MCF 10A (cell line): Measurements from ENCODE around the gene COBL. TPM values are rescaled to one million over a fixed set of nuclear protein-coding genes. Genes with fewer than 3 reads are reported as not detected.

Source experiments
- BruUV-seq: library from RNA; stranded (reverse); fragments of 400-500 nt; replicated peaks from 2 replicates; lab custom pipeline; 2021; lab: Mats Ljungman, UMichigan
- CTCF ChIA-PET: fragments of 300-600 bp; sonication (Branson Sonifier 250); formaldehyde crosslinking; extraction: SDS; loops from one replicate; lab custom pipeline; 2021; ENCODE audit warnings: antibody characterized with exemption, inconsistent platforms; lab: Yijun Ruan, JAX
- POLR2A ChIA-PET: fragments of 300-600, 350-650 bp; sonication (Branson Sonifier 250); formaldehyde crosslinking; extraction: SDS; loops from one replicate; lab custom pipeline; 2020; ENCODE audit warnings: antibody characterized with exemption, inconsistent platforms; lab: Yijun Ruan, JAX
- DNase-seq: peaks from one replicate; pipeline ENCODE4 v3.0.0-alpha.2; 2018; ENCODE audit not compliant: unreplicated experiment
- H3K27ac Mint-ChIP-seq: one replicate; pipeline ENCODE4 v1.8.0; 2022; ENCODE audit warnings: mild to moderate bottlenecking, low read depth, mixed read lengths; ENCODE audit not compliant: unreplicated experiment
- H3K27me3 Mint-ChIP-seq: one replicate; pipeline ENCODE4 v1.8.0; 2022; ENCODE audit warnings: mixed read lengths; ENCODE audit not compliant: insufficient read depth, unreplicated experiment
- H3K36me3 Mint-ChIP-seq: one replicate; pipeline ENCODE4 v1.8.0; 2022; ENCODE audit warnings: mild to moderate bottlenecking, moderate library complexity, mixed read lengths; ENCODE audit not compliant: insufficient read depth, unreplicated experiment
- H3K4me1 Mint-ChIP-seq: one replicate; pipeline ENCODE4 v1.8.0; 2022; ENCODE audit warnings: mixed read lengths; ENCODE audit not compliant: insufficient read depth, unreplicated experiment
- H3K4me3 Mint-ChIP-seq: one replicate; pipeline ENCODE4 v1.8.0; 2022; ENCODE audit warnings: mild to moderate bottlenecking, moderate library complexity, mixed read lengths; ENCODE audit not compliant: unreplicated experiment
- H3K9me3 Mint-ChIP-seq: one replicate; pipeline ENCODE4 v1.8.0; 2022; ENCODE audit warnings: mixed read lengths; ENCODE audit not compliant: unreplicated experiment
- intact Hi-C: fragments of 100-400 bp; cut with micrococcal nuclease; formaldehyde crosslinking; loops from 2 replicates; pipeline ENCODE4 v1.14.1; 2022
- total RNA-seq: library from RNA; stranded (reverse); gene quantifications from 2 replicates; pipeline ENCODE4 v1.2.3, GENCODE V29; 2022
- TF ChIP-seq, protein P1 (sequence below): fragments of 200-600 bp; IDR thresholded peaks from one replicate; pipeline ENCODE4 v1.8.0; 2022; ENCODE audit warnings: antibody characterized with exemption, mild to moderate bottlenecking; ENCODE audit not compliant: unreplicated experiment

COBL gene
- total RNA-seq, 1 experiment from 2014 or later = 12.3 TPM

- TF ChIP-seq, protein P1, sequence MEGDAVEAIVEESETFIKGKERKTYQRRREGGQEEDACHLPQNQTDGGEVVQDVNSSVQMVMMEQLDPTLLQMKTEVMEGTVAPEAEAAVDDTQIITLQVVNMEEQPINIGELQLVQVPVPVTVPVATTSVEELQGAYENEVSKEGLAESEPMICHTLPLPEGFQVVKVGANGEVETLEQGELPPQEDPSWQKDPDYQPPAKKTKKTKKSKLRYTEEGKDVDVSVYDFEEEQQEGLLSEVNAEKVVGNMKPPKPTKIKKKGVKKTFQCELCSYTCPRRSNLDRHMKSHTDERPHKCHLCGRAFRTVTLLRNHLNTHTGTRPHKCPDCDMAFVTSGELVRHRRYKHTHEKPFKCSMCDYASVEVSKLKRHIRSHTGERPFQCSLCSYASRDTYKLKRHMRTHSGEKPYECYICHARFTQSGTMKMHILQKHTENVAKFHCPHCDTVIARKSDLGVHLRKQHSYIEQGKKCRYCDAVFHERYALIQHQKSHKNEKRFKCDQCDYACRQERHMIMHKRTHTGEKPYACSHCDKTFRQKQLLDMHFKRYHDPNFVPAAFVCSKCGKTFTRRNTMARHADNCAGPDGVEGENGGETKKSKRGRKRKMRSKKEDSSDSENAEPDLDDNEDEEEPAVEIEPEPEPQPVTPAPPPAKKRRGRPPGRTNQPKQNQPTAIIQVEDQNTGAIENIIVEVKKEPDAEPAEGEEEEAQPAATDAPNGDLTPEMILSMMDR = no peak
- Mint-ChIP-seq H3K4me1 (no peaks in the 10 kb centered on the region), H3K27ac (no peak overlapping the region), H3K36me3 (peaks cover 5% of the 10 kb centered on the region), H3K9me3 (no peaks in the 10 kb centered on the region), H3K27me3 (no peaks in the 10 kb centered on the region), H3K4me3 (no peak overlapping the region)
- BruUV-seq = no TSS peak
- DNase-seq = no peak
- ChIA-PET CTCF (interaction anchor here (0.7 to 2.7 kb wide), 2 partner anchors 25 to 181 kb away, joined by 3 to 11 read pairs; no protein-coding TSS in a partner anchor), POLR2A (no interaction called here)
- intact Hi-C loops = no loop called here
These were observed 128.7 kb downstream of the COBL start for GRCh38 chr7:51187941-51188340.

DNA sequence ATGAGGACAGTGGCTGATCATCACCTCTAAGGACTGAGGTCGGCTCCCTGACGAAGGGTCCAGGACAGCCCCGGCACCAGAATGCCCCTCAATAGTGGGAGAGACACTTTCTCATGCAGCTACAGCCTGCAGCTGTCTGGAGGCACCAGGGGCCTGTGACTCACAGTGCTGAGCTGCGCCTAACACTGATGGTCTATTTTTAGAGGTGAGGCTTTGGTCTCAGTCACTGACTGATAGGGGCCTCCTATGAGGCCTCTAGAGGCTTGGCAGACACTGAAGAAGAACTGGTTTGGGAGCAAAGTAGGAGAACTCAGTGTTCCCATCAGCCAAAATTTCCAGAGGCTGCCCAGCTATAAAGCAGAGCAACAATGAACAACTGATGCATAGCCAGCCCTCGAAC lies 130.1 kb downstream of the COBL start:
- no peaks in the 10 kb centered on the region for H3K4me1 Mint-ChIP-seq
- no peak for DNase-seq
- no peak overlapping the region for H3K4me3 Mint-ChIP-seq
- TF ChIP-seq, protein P1 = no peak
- no peak overlapping the region for H3K27ac Mint-ChIP-seq
- intact Hi-C loops = no loop called here
- BruUV-seq = no TSS peak
- no peaks in the 10 kb centered on the region for H3K27me3 Mint-ChIP-seq
- ChIA-PET CTCF (interaction anchor here (1.1 to 2.7 kb wide), 3 partner anchors 24 to 39 kb away, joined by 4 to 11 read pairs (median 5); no protein-coding TSS in a partner anchor), POLR2A (no interaction called here)
- H3K36me3 Mint-ChIP-seq = peaks cover 5% of the 10 kb centered on the region
- H3K9me3 Mint-ChIP-seq = no peaks in the 10 kb centered on the region

- intact Hi-C loops = no loop called here
- H3K4me3 Mint-ChIP-seq = no peak overlapping the region
- no peaks in the 10 kb centered on the region for H3K9me3 Mint-ChIP-seq
- no peaks in the 10 kb centered on the region for H3K4me1 Mint-ChIP-seq
- no TSS peak for BruUV-seq
- CTCF ChIA-PET = interaction anchor here (2.4 to 2.5 kb wide), 2 partner anchors 19 to 22 kb away, joined by 9 to 12 read pairs; no protein-coding TSS in a partner anchor
- no peak for DNase-seq
- H3K27ac Mint-ChIP-seq = no peak overlapping the region
- H3K27me3 Mint-ChIP-seq = no peaks in the 10 kb centered on the region
- POLR2A ChIA-PET = no interaction called here
- no peaks in the 10 kb centered on the region for H3K36me3 Mint-ChIP-seq
- TF ChIP-seq, protein P1 = no peak
These were observed 133.9 kb downstream of the COBL start for GRCh38 chr7:51182636-51183166.

DNA sequence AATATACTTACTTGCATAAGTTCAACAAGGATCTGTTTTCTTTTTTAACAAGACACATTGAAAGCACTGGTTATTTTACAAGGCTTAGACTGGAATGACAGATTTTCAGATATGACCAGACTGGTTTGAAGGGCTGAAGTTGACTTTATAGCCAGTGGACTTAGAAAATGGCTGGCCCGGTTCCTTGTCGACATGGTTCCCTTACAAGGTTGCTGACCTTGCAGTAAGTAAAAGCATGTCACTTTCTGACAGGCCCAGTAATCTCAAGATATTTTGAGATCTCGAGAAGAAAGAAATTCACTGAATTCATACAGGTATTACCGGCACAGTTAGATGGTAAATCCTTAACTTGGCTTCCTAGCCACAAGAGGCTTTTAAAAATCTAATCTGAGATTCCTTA lies 136.5 kb downstream of the COBL start:
- no peak for DNase-seq
- no peaks in the 10 kb centered on the region for H3K4me1 Mint-ChIP-seq
- no TSS peak for BruUV-seq
- H3K9me3 Mint-ChIP-seq = no peaks in the 10 kb centered on the region
- ChIA-PET POLR2A (no interaction called here), CTCF (interaction anchor here (0.7 kb wide), 1 partner anchor 45 kb away, joined by 3 read pairs; no protein-coding TSS in a partner anchor)
- intact Hi-C loops = no loop called here
- TF ChIP-seq, protein P1 = no peak
- no peaks in the 10 kb centered on the region for H3K36me3 Mint-ChIP-seq
- no peaks in the 10 kb centered on the region for H3K27me3 Mint-ChIP-seq
- H3K4me3 Mint-ChIP-seq = no peak overlapping the region
- no peak overlapping the region for H3K27ac Mint-ChIP-seq
